GM12874 (cell line): Measurements from ENCODE around the gene DAB2IP.

Experiments
- CTCF ChIP-seq: IDR thresholded peaks from 2 replicates; pipeline ENCODE4 v1.5.1; 2011; ENCODE audit warnings: low read depth, mild to moderate bottlenecking, control low read depth, low read length, moderate library complexity; ENCODE audit not compliant: insufficient read depth

DAB2IP gene

DNA sequence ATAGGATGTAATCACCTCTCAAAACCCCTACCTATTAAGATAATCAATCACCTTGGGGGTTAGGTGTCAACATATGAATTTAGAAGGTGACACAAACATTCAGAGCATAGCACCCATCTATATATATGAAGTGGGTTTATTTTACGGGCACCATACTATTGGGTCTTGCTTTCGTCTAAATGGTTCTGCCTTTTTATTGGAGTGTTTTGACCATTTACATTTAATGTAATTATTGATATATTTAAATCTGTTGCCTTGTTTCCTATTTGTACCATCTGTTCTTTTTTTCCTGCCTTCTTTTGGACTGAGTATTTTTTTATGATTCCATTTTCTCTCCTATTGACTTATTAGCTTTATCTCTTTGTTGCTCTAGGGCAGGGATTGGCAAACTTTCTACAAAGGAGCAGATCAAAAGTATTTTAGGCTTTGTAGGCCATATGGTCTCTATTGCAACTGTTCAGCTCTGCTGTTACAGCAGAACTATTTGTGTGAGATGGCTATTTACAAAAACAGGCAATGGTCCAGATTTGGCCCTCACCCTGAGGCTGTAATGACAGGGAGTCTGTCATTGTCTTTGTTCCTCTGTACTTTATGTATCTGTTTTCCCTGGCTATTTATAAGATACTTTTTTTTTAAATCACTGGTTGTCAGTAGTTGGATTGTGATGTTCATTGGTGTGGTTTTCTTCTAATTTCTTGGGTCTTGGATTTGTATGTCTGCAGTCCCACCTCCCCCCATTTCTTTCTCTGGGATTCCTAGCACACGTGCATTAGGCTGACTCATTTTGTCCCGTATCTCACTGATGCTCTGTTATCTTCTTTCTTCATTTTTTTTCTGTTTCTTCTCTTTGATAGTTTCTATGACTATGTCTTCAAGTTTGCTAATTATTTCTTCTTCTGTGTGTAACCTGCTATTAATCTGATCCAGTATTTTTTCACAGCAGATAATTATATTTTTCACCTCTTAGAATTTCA lies 127.1 kb downstream of the DAB2IP start:
- TF ChIP-seq CTCF, result no peak

DNA sequence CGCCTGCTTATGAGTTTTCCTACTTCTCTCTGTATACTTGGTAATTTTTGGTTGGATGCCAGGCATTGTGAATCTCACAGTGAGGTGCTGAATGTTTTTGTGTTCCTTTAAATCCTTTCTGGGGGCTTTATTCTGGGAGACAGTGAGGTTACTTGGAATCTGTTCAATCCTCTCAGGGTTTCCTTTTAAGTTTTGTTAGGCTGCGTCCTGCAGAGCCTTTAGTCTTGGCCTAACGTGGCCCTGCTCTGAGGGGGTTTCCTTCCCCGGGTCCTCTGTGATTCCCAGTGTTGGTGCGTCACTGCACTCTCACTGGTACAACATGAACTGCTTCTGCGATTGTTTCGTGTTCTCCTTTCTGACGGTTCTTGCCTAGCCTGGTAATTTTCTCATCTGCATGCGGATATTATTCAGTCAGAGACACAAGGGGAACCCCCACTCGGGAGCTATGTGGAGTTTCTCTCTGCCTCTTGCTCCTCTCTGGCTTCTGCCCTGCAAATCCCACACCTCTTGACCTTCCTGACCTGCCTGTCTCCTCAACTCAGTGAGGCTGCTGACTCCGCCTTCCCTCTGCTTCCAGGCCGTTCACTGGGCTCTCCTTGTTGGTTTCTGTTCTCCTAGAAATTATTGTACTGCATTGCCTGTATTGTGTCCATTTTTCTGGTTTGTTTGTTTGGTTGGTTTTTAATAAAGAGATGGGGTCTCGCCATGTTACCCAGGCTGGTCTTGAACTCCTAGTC lies 128.1 kb downstream of the DAB2IP start:
- TF ChIP-seq CTCF, result no peak

DNA sequence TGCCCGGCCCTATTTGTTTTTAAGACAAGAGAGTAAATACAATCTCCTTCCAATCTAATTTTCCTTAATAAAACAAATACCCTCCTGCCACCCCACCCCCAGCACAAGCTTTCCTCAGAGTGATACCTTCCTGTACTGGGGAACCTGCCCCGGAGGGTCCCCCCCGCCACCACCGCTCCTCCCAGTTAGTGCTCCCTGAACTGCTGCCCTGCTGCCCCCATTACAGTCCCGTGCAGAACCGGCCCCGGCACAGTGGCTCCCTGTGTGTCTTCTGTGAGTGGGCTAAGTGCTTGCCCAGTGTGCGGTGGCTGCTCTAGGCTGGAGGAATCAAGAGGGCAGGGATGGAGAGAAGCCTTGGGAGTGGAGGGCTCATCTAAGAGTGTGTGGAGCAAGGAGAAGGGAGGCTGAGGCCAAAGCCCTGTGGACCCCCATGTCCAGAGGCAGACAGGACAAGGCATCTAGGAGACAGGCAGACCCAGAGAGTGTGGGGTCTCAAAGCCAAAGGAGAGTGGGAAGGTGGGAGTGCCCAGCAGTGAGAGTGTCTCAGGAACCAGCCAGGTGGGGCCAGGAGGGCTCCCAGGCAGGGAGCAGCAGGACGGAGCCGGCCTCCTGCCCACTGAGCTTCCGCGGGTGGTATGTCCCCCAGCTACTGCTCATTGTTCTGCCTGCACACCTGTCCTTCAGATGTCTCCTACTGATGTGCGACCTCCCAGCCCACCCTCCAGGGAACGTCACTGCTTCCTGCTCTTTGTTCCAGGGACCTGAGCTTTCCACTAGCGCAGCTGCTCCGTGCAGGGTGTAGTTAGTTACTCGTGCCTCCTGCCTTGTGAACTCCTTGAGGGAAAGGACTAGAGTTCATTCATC lies 129.0 kb downstream of the DAB2IP start:
- no peak for TF ChIP-seq CTCF

- TF ChIP-seq CTCF, result no peak
Measured at GRCh38 chr9:121781145-121781548, 129.7 kb downstream of the DAB2IP start.

DNA sequence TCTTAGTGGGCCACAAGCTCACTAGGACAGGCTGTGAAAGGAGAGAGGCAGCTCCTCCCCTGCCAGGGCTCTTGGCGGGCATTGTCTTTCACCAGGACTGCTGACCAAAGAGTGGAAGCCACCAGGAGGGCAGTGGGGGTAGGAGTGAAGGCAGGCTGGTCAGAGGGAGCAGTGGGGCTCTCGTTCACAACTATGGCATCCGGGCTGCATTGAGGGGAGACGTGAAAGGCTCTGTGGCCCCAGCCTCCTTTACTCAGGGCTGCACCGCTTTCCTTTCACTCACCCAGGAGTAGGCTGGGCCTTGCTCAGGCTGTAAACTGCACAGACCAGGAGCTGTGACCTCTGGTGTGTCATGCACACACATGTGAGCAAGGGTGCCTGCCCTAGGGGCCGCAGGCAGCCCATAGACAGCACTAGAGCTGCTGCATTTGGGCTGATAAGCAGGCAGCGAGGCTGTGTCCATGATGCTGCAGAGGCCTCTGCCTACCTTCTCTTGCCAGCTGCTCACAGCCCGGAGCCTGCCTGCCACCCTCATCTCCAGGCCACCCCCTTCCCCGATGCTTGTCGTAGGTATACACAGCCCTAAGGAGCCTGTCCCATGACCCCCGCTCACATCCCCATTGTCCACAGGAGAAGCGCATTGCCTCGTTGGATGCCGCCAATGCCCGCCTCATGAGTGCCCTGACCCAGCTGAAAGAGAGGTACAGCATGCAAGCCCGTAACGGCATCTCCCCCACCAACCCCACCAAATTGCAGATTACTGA lies 130.4 kb downstream of the DAB2IP start:
- no peak for TF ChIP-seq CTCF

- no peak for TF ChIP-seq CTCF
Measured at GRCh38 chr9:121782514-121783110, 131.2 kb downstream of the DAB2IP start.
